Head of caudate nucleus (tissue), 42 donors: ENCODE results near the gene MDM1.

Experiments used
- DNase-seq, 42 donors: peaks; one replicate each; pipeline versions ENCODE4 v3.0.0 to v3.0.0-alpha.2; 2020 to 2021; ENCODE audit warnings: mixed read lengths in 7 of 42
- intact Hi-C: fragments of 100-400 bp; cut with DNase I; formaldehyde crosslinking; loops from one replicate; pipeline ENCODE4 v1.15.0; 2022

MDM1 gene

DNA sequence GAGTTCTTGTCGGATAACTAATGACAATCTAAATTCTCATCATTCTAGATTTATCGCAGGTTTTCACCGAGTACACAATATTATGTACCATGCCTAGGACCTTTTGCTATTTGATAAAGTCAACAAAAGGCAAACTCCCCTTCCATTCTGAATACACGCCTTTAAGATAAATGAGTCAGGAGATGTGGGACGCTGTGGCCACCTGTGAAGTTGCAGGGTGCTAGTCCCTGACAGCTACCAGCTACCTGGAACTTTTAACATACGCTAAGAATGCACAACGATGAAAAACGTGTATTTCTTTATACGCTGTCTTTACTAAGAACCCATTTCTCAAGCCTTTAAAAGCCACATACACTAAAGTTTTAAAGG is 678 bp downstream of the MDM1 start:
- DNase-seq = no peak
- intact Hi-C loops = no loop called here

GRCh38 chr12:68327896-68328295 is 4.3 kb downstream of the MDM1 start:
- no peak for DNase-seq
- intact Hi-C loops = no loop called here

GRCh38 chr12:68326716-68327115 is 5.4 kb downstream of the MDM1 start:
- intact Hi-C loops = no loop called here
- no peak for DNase-seq

DNA sequence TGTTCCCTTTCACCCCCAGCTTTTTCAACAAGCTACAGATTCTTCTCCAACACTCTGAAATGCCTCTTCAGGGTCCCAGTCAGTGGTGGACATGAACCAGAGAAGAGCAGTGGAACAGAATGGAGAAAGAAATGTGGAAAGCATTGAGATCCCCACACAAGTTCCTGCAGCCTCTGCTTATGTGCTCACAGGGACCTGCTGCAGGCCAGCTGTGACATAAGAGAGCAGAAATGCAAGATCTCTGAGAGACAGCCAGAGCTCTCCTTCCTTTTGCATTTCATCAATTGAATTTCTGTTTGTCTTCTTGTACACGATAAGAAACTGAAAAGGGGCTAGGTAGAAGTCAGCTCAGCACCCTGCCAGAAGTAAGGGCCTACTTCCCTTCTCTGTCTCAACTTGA is 6.2 kb downstream of the MDM1 start:
- intact Hi-C loops = no loop called here
- DNase-seq = no peak

DNA sequence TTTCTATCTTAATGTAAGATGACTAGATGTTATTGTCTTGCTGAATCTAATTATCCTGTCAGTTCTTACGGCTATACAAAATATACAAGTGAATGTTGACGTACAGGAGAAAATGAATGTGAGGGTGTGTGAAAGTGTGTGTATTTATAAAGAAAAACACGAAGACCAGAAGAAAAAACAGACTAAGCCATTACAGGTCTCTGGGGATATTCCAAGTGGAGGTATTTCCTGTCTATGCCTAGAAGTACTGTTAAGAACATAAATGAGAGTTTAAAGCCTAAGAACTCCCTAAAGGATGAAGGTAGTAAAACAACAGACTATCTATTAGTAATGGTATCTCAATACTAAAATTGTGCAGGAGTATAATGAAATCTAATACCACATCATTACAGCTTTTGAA is 7.6 kb downstream of the MDM1 start:
- no peak for DNase-seq
- intact Hi-C loops = no loop called here

- no peak for DNase-seq
- intact Hi-C loops = no loop called here
Observed at GRCh38 chr12:68321140-68321539, 11.0 kb downstream of the MDM1 start.

DNA sequence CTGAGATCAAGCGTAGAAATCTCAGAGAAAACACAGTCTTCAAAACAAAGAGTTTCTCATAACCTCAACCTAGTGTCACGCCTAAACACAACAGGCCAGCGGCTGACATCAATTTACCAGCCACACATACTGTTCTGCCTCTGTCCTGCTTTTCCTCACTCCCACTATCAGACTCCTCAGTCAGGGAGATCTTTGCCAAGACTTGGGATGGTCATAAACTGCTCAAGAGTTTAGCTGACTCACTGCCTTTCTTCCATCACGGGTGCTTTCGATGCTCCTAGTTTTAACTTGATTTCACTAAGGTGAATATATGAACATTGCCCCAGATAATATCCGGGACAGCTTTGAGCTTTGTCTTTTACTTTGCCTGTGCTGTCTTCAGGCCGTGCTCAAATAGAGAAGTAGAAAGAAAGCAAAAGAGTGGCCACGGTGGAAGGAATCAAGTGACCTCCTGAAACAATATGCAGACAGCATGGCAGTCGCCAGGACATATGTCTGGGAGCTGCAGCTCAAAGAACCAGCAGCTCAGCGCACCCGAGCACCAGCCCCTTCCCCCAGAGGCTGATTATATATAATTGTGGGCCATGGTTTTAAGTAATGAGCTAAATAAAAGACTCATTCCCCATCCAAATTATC is 12.1 kb downstream of the MDM1 start:
- DNase-seq = peak in 2 of 42 donors; percentile 6 to 13
- intact Hi-C loops = loop anchor here (5.0 kb wide), 1 partner anchor 278 kb away; no protein-coding TSS in a partner anchor

DNA sequence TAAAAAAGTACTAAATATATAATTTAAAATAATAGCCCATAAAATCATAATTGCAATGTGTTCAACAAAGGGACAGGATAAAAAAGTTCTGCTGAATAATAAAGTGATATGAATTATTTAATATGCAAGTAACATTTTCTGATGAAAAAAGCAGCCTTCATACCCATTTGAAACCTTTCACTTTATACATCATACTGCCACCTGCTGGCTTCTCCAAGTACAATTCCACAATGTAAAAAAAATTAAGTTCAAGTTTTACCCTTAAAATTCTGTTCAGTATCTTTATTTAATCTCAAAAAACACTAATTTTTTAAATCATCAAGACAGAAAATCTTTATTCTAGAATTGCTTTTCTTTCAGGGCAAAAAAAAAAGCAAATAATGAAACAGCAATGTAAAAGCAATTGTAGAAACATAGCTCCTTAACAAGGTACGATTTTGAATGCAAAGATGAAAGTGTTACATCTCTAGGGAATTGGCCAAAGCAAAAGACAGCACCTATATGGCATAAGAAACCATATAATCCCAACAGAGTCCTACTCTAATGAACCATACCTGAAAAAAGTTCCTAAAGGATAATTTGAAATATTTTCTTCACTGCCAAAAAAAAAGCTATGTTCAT is 15.0 kb downstream of the MDM1 start:
- intact Hi-C loops = loop anchor here (2.0 to 5.0 kb wide), 2 partner anchors 94 to 275 kb away; no protein-coding TSS in a partner anchor
- DNase-seq = peak in 20 of 42 donors; percentile 18 to 81 (median 44)

DNA sequence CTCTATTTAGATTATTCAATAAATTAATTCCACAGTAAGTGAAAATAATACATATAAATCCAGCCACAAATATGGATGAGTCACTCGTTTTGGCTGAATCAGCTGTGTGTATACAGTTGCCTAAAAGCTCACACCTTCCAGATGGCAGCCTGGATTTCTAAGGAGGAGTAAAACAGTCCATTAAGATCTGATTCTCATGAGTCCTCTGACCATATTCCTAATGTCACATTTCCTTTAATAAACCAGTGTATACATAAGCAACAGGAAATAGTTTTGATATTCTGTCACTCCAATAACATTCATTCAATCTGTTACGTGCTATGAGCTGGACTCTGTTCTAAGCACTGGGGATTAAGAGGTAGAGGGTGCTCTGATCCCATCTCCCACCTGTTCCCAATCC is 21.8 kb downstream of the MDM1 start:
- no peak for DNase-seq
- intact Hi-C loops = no loop called here

- no peak for DNase-seq
- intact Hi-C loops = no loop called here
Observed at GRCh38 chr12:68306564-68306963, 25.6 kb downstream of the MDM1 start.

GRCh38 chr12:68305278-68305677 is 26.9 kb downstream of the MDM1 start:
- intact Hi-C loops = no loop called here
- DNase-seq = no peak

- intact Hi-C loops = no loop called here
- no peak for DNase-seq
Observed at GRCh38 chr12:68304626-68305025, 27.5 kb downstream of the MDM1 start.

DNA sequence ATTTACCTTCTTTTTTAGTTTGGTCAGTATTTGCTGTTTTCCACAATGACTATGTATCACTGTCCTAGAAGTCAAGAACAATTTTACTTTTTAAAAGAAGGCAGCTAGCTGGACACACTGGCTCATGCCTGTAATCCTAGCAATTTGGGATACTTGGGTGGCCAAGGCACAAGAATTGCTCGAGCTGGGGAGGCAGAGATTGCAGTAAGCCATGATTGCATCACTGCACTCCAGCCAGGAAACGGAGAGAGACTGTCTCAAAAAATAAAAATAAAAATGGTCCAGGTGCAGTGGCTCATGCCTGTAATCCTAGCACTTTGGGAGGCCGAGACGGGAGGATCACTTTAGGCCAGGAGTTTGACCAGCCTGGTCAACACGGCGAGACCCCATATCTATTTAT is 28.3 kb downstream of the MDM1 start:
- intact Hi-C loops = no loop called here
- no peak for DNase-seq

DNA sequence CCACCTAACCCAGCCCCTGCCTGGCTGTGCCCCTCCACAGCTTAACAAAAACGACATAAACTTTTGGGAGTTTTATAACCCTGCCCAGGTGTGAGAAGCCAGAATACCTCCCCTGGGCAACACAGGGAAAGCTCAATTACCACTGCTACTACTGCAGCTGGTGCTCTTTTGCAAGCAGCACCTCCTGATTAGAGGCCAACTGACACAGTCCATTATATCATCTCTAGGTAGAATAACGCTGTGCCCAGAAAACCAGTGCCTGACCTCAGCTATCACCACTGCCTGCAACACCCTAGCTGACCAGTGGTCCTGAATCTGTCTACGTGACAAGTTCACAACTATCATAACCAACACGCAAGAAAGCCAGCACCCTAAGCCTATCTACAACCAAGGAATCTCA is 34.2 kb downstream of the MDM1 start:
- DNase-seq = no peak
- intact Hi-C loops = no loop called here

DNA sequence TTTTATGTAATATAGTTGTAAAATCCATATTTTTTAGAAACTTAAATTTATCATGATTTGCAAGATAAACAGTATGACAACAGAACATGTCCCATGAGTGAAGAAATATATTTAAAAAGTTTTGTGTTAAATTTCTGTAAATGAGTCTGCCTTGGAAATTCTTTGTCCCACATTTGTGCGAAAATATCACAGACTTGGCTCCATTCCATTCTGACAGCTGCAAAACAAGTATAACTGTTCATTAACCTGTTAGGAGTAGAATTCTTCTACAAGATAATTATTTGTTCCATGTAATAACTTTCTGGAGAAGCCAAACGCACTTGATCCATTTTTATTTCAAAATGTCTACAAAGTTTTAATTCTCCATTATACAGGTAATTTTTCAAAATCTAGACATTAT is 37.9 kb downstream of the MDM1 start:
- no peak for DNase-seq
- intact Hi-C loops = no loop called here

DNA sequence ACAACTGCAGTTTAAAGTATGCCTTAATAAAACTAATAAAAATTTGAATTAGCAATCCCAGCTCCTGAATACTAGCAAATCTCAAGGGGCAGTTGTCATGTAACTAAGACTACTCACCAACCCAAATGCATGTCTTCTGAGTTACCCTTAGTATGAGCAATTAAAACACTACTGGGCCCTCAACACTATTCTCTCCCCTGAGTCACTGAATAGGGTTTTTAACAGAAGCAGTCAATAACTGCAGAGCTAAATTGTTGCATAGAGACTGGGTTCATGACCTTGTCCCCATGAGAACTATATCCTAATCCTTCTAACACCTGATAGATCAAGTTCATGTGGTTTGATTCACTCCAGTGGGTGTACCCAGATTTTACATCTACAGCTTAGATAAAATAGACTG is 38.8 kb downstream of the MDM1 start:
- intact Hi-C loops = no loop called here

GRCh38 chr12:68292151-68292943 is 39.8 kb downstream of the MDM1 start:
- DNase-seq = peak in 1 of 42 donors; percentile 11
- intact Hi-C loops = no loop called here

More for the DNA sequence above, 38.8 kb downstream of the MDM1 start:
- no peak for DNase-seq

DNA sequence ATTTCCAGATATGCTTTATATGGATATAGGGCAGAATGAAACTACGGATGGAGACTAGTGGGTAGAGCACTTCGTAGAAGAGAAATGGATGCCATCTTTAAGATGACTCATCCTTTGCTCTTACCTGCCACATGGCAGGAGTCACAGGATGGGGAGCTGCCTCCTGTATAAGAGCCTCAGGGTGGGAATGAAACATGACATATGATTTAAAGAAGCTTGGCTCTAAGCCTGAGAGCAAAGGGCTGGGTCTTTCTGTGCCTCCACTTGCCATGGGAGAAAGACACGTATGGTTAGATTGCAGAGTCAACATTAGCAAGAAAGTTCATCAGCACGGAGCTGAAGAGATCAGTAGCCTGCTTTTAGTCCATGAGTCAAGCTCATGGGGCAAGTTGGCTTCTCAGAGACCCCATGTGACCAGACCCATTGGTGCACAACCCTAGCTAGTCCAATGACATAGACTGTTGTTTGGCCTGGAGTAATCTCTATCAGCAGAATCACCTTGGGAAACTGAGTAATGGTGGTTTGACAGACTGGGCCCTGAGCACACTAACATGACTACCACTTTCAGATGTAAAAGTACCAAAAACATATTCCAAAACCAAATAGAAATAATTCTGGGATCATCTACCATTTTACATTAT is 40.6 kb downstream of the MDM1 start:
- DNase-seq = no peak
- intact Hi-C loops = no loop called here

GRCh38 chr12:68290126-68290525 is 42.0 kb downstream of the MDM1 start:
- intact Hi-C loops = no loop called here
- no peak for DNase-seq

DNA sequence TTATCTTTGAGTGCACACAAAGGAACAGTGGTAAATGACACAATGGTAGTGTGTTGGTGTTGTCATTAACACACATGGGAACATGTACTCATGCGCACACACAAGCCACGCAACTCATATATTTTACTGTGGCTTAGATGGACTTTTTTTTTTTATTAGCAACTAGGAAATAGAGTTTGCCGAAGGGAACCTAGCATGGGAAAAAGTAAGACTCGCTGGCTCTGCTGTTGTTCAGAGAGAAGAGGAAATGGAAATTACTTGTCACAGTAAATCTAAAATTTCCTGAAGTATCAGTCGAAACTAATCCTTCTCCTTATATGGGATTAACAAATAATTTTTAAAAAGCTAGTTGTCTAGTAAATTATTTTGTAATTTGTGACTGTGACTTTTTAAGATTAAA is 45.1 kb downstream of the MDM1 start:
- DNase-seq = no peak
- intact Hi-C loops = no loop called here
